Breast epithelium (tissue), 3 donors: ENCODE data around the gene FTSJ1.

Source experiments
- CTCF ChIP-seq, 3 donors: fragments of 450-650 bp; IDR thresholded peaks; one replicate each; pipeline ENCODE4 v1.5.1; 2016 to 2017; ENCODE audit warnings: antibody characterized with exemption in 3 of 3, mild to moderate bottlenecking in 3 of 3, moderate library complexity in 3 of 3
- POLR2A ChIP-seq: fragments of 450-650 bp; IDR thresholded peaks from one replicate; pipeline ENCODE4 v1.6.1; 2016; ENCODE audit warnings: antibody characterized with exemption, mild to moderate bottlenecking, moderate library complexity
- POLR2AphosphoS5 ChIP-seq, 3 donors: sonication (generic); formaldehyde crosslinking; IDR thresholded peaks; one replicate each; pipeline ENCODE4 v1.6.1; 2017; ENCODE audit warnings: antibody characterized with exemption in 3 of 3

DNA sequence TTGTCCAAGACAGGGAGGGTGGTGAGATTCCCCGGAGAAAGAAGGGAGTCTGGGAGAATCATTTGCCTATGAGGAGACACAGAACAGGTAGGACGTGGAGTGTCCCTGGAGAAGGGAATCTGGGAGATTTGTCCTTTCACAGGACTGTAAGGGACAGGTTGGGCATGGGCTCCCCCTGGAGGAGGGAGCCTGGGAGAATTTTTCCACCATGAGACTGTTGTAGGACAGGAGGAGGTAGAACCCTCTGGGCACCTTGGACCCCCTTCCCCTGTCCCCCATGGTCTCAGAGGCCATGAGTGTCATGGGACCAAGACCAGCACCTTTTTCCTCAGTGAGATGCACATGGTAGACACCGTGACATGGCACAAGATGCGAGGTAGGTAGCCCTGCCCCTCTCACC, 35.6 kb downstream of the FTSJ1 start:
- TF ChIP-seq CTCF (IDR thresholded peaks at IDR 0.05): no peak
- no peak for TF ChIP-seq POLR2A
- TF ChIP-seq POLR2AphosphoS5 (IDR thresholded peaks at IDR 0.05): no peak
